ENCODE data around the gene DENND5A. TPM values are rescaled to one million over a fixed set of nuclear protein-coding genes. Genes with fewer than 3 reads are reported as not detected.

Gene DENND5A
- total and polyA plus RNA-seq, 10 of the 15 experiments (the other 5 are each of a cell fraction or from before 2014, with no cell fraction given) = 15.6 to 157 (median 85.1) TPM

DNA sequence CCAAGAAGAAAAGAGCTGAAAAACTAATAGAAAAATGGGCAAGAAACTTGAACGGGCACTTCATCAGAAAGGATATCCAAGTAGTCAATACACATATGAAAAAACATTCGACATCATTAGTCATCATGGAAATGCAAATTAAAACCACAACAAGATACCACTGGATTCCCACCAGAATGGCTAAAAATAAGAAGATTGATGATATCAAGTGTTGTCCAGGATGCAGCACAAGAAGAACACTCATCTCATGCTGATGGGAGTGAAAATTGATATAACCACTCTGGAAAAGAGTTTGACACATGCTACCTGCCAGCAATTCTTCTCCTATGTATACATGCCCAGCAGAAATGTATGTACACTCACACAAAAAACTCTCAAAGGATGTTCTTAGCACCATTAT is 146.9 kb downstream of the DENND5A start:
- intact Hi-C loops (cut with micrococcal nuclease; ENCODE audit: unreplicated experiment) (no loop called here), in situ Hi-C loops (cut with MboI) (no loop called here)
- Histone ChIP-seq H3K9me3 (replicated peaks; ENCODE audit: control insufficient read depth, insufficient read depth, low read length) (no peaks in the 10 kb centered on the region), H3K4me3 (no peak overlapping the region), H3K27ac (ENCODE audit: control insufficient read depth, insufficient read depth) (no peak overlapping the region), H2AFZ (ENCODE audit: control insufficient read depth, low read depth, low read length) (no peak overlapping the region), H3K27me3 (replicated peaks in 1 of 2; ENCODE audit: control insufficient read depth in 2 of 2, insufficient read depth in 2 of 2, low read length in 1 of 2) (no peaks in the 10 kb centered on the region), H4K20me1 (ENCODE audit: control insufficient read depth, insufficient read depth) (no peaks in the 10 kb centered on the region), H3K4me1 (ENCODE audit: control insufficient read depth, insufficient read depth, low read length) (no peaks in the 10 kb centered on the region), H3K36me3 (ENCODE audit: control insufficient read depth in 2 of 2, insufficient read depth in 2 of 2, low read length in 1 of 2) (no peaks in the 10 kb centered on the region), H3K4me2 (ENCODE audit: control insufficient read depth, insufficient read depth) (no peak overlapping the region), H3K79me2 (ENCODE audit: control insufficient read depth, insufficient read depth, low read length) (no peaks in the 10 kb centered on the region), H3K9ac (ENCODE audit: control insufficient read depth, insufficient read depth, low read length) (no peak overlapping the region)
- FAIRE-seq = no peak
- SMC1A ChIA-PET (ENCODE audit: uncharacterized antibody, unreplicated experiment) = interaction anchor here (0.6 to 1.4 kb wide), 4 partner anchors 9 to 388 kb away, joined by 3 to 12 read pairs (median 3); no protein-coding TSS in a partner anchor
- BruUV-seq (replicated peaks) = no TSS peak
- CTCF ChIA-PET = interaction anchor here (0.7 to 2.7 kb wide), 5 partner anchors 12 to 388 kb away, joined by 3 to 7 read pairs (median 4); no protein-coding TSS in a partner anchor
- ATAC-seq = no peak
- RAD21 ChIA-PET (ENCODE audit: unreplicated experiment) = interaction anchor here (0.6 to 1.1 kb wide), 2 partner anchors 19 to 211 kb away, joined by 3 to 9 read pairs; no protein-coding TSS in a partner anchor
- POLR2A ChIA-PET = interaction anchor here (0.6 kb wide), 2 partner anchors 18 to 1036 kb away, joined by 3 to 7 read pairs; no protein-coding TSS in a partner anchor
- 28% methylated on average over 2 of the region's 2 CpGs for WGBS (ENCODE audit: insufficient coverage, insufficient replicate concordance, low lambda C conversion rate, missing lambda C conversion rate)
- DNase-seq (ENCODE audit: low read depth, low spot score) = no peak
- TF ChIP-seq, protein P1, sequence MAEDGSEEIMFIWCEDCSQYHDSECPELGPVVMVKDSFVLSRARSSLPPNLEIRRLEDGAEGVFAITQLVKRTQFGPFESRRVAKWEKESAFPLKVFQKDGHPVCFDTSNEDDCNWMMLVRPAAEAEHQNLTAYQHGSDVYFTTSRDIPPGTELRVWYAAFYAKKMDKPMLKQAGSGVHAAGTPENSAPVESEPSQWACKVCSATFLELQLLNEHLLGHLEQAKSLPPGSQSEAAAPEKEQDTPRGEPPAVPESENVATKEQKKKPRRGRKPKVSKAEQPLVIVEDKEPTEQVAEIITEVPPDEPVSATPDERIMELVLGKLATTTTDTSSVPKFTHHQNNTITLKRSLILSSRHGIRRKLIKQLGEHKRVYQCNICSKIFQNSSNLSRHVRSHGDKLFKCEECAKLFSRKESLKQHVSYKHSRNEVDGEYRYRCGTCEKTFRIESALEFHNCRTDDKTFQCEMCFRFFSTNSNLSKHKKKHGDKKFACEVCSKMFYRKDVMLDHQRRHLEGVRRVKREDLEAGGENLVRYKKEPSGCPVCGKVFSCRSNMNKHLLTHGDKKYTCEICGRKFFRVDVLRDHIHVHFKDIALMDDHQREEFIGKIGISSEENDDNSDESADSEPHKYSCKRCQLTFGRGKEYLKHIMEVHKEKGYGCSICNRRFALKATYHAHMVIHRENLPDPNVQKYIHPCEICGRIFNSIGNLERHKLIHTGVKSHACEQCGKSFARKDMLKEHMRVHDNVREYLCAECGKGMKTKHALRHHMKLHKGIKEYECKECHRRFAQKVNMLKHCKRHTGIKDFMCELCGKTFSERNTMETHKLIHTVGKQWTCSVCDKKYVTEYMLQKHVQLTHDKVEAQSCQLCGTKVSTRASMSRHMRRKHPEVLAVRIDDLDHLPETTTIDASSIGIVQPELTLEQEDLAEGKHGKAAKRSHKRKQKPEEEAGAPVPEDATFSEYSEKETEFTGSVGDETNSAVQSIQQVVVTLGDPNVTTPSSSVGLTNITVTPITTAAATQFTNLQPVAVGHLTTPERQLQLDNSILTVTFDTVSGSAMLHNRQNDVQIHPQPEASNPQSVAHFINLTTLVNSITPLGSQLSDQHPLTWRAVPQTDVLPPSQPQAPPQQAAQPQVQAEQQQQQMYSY (CRISPR knock-in tag; IDR thresholded peaks at IDR 0.05) = no peak
- TF ChIP-seq, protein P2, sequence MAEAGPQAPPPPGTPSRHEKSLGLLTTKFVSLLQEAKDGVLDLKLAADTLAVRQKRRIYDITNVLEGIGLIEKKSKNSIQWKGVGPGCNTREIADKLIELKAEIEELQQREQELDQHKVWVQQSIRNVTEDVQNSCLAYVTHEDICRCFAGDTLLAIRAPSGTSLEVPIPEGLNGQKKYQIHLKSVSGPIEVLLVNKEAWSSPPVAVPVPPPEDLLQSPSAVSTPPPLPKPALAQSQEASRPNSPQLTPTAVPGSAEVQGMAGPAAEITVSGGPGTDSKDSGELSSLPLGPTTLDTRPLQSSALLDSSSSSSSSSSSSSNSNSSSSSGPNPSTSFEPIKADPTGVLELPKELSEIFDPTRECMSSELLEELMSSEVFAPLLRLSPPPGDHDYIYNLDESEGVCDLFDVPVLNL (IDR thresholded peaks at IDR 0.05; ENCODE audit: low read depth, low read length) = no peak
- TF ChIP-seq NFXL1 (IDR thresholded peaks at IDR 0.05; ENCODE audit: borderline replicate concordance) = no peak
- TF ChIP-seq, protein P3, sequence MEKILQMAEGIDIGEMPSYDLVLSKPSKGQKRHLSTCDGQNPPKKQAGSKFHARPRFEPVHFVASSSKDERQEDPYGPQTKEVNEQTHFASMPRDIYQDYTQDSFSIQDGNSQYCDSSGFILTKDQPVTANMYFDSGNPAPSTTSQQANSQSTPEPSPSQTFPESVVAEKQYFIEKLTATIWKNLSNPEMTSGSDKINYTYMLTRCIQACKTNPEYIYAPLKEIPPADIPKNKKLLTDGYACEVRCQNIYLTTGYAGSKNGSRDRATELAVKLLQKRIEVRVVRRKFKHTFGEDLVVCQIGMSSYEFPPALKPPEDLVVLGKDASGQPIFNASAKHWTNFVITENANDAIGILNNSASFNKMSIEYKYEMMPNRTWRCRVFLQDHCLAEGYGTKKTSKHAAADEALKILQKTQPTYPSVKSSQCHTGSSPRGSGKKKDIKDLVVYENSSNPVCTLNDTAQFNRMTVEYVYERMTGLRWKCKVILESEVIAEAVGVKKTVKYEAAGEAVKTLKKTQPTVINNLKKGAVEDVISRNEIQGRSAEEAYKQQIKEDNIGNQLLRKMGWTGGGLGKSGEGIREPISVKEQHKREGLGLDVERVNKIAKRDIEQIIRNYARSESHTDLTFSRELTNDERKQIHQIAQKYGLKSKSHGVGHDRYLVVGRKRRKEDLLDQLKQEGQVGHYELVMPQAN (conservative IDR thresholded peaks at IDR 0.05) = no peak
- TF ChIP-seq CREB1 (IDR thresholded peaks at IDR 0.05; ENCODE audit: low read depth) = no peak
- TF ChIP-seq GABPA (IDR thresholded peaks at IDR 0.05; ENCODE audit: low read depth) = no peak
- TF ChIP-seq, protein P4, sequence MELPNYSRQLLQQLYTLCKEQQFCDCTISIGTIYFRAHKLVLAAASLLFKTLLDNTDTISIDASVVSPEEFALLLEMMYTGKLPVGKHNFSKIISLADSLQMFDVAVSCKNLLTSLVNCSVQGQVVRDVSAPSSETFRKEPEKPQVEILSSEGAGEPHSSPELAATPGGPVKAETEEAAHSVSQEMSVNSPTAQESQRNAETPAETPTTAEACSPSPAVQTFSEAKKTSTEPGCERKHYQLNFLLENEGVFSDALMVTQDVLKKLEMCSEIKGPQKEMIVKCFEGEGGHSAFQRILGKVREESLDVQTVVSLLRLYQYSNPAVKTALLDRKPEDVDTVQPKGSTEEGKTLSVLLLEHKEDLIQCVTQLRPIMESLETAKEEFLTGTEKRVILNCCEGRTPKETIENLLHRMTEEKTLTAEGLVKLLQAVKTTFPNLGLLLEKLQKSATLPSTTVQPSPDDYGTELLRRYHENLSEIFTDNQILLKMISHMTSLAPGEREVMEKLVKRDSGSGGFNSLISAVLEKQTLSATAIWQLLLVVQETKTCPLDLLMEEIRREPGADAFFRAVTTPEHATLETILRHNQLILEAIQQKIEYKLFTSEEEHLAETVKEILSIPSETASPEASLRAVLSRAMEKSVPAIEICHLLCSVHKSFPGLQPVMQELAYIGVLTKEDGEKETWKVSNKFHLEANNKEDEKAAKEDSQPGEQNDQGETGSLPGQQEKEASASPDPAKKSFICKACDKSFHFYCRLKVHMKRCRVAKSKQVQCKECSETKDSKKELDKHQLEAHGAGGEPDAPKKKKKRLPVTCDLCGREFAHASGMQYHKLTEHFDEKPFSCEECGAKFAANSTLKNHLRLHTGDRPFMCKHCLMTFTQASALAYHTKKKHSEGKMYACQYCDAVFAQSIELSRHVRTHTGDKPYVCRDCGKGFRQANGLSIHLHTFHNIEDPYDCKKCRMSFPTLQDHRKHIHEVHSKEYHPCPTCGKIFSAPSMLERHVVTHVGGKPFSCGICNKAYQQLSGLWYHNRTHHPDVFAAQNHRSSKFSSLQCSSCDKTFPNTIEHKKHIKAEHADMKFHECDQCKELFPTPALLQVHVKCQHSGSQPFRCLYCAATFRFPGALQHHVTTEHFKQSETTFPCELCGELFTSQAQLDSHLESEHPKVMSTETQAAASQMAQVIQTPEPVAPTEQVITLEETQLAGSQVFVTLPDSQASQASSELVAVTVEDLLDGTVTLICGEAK (IDR thresholded peaks at IDR 0.05; ENCODE audit: borderline replicate concordance) = no peak
- no peak for TF ChIP-seq SIN3A (IDR thresholded peaks at IDR 0.05; ENCODE audit: low read depth, low read length)
- TF ChIP-seq HDAC6 (IDR thresholded peaks at IDR 0.05; ENCODE audit: unreplicated experiment) = no peak
